Thyroid gland (tissue), 4 donors: Measurements from ENCODE around the gene IBTK.

Source experiments
- CTCF ChIP-seq, 6 experiments: fragments of 200-600 bp in 3 of 6; fragments of 450-650 bp in 3 of 6; sonication (generic) in 3 of 6; IDR thresholded peaks; one replicate each; pipeline ENCODE4 v1.5.1; 2016 to 2019; ENCODE audit warnings: antibody characterized with exemption in 6 of 6, mild to moderate bottlenecking in 2 of 6, inconsistent platforms in 1 of 6, moderate library complexity in 1 of 6
- POLR2A ChIP-seq, 2 donors: fragments of 450-650 bp; IDR thresholded peaks; one replicate each; pipeline ENCODE4 v1.6.1; 2017; ENCODE audit warnings: antibody characterized with exemption in 2 of 2, mild to moderate bottlenecking in 2 of 2, moderate library complexity in 1 of 2

GRCh38 chr6:82257088-82257774 is 9.7 kb upstream of the IBTK start:
- TF ChIP-seq CTCF (IDR thresholded peaks at IDR 0.05), result no peak
- no peak for TF ChIP-seq POLR2A (IDR thresholded peaks at IDR 0.05)
